PC-9 (cell line): Measurements from ENCODE around the gene SERINC5.

ENCODE experiments used
- EZH2 ChIP-seq: fragments of 200-600 bp; sonication (generic); IDR thresholded peaks from 2 replicates; pipeline ENCODE4 v1.8.0; 2017; ENCODE audit warnings: antibody characterized with exemption, low read depth
- TF ChIP-seq, protein P1 (sequence below): fragments of 200-600 bp; sonication (generic); conservative IDR thresholded peaks from 2 replicates; pipeline ENCODE4 v1.6.1; 2017; ENCODE audit warnings: mixed run types, antibody characterized with exemption, mild to moderate bottlenecking, moderate library complexity

DNA sequence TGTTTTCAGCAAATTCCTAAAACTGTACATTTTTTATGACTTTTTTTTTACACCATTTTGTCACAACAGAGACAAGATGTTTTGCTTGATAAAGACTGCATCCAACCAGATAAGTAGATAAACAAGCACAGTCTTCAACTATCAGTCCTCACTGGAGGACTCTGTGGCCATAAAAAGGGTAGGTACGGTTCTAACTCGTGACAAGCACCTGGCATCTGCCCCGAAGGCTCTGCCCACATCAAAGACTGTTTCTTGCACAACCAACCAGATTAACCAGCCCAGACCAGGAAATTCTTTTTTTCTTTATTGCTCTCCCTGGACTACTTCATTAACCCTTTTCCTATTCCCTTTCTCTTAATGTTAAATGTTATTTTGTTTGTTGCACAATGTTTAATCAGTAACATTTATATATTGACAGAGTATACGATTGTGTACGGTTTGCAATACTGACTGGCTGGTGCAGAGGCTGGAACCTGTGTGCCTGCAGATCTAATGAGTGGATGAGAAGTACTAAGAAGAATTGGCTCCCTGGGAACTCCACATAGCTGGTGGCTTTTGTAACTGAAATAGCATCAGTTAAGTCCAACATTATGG lies 74.1 kb downstream of the SERINC5 start:
- TF ChIP-seq, protein P1, sequence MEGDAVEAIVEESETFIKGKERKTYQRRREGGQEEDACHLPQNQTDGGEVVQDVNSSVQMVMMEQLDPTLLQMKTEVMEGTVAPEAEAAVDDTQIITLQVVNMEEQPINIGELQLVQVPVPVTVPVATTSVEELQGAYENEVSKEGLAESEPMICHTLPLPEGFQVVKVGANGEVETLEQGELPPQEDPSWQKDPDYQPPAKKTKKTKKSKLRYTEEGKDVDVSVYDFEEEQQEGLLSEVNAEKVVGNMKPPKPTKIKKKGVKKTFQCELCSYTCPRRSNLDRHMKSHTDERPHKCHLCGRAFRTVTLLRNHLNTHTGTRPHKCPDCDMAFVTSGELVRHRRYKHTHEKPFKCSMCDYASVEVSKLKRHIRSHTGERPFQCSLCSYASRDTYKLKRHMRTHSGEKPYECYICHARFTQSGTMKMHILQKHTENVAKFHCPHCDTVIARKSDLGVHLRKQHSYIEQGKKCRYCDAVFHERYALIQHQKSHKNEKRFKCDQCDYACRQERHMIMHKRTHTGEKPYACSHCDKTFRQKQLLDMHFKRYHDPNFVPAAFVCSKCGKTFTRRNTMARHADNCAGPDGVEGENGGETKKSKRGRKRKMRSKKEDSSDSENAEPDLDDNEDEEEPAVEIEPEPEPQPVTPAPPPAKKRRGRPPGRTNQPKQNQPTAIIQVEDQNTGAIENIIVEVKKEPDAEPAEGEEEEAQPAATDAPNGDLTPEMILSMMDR, result no peak
- TF ChIP-seq EZH2, result no peak
